Measurements from ENCODE around the gene IGF2BP2. TPM values are rescaled to one million over a fixed set of nuclear protein-coding genes. Genes with fewer than 3 reads are reported as not detected.
A peak's percentile ranks its signal among the peaks of the same experiment; 100 is the strongest.

The IGF2BP2 gene
- total and polyA plus RNA-seq, 2 experiments from 2014 or later = 88.9 to 91.8 TPM

- TF ChIP-seq CTCF (IDR thresholded peaks at IDR 0.05; ENCODE audit: poor library complexity) = peak; percentile 68
- TF ChIP-seq EZH2phosphoT487 (IDR thresholded peaks at IDR 0.05; ENCODE audit: low read depth, severe bottlenecking, unreplicated experiment) = no peak
- Histone ChIP-seq H3K36me3 (replicated peaks; ENCODE audit: insufficient read depth, low read depth) (peaks cover 7% of the 10 kb centered on the region), H3K4me2 (no peak overlapping the region), H3K4me3 (no peak overlapping the region), H3K9me3 (ENCODE audit: low read depth) (no peaks in the 10 kb centered on the region), H2AFZ (no peak overlapping the region), H3K79me2 (peaks cover 48% of the 10 kb centered on the region), H3K4me1 (ENCODE audit: insufficient read depth) (no peaks in the 10 kb centered on the region), H3K27me3 (no peaks in the 10 kb centered on the region), H4K20me1 (ENCODE audit: insufficient read depth, poor library complexity, severe bottlenecking) (peaks cover 18% of the 10 kb centered on the region), H3K9me2 (replicated peaks; ENCODE audit: insufficient read depth) (no peaks in the 10 kb centered on the region), H3K27ac (no peak overlapping the region)
- WGBS (ENCODE audit: low lambda C conversion rate, missing lambda C conversion rate) = 80% methylated on average over 1 of the region's 1 CpG
- DNase-seq (ENCODE audit: low spot score) = peak; percentile 78
Observed at GRCh38 chr3:185677146-185677829, 147.6 kb downstream of the IGF2BP2 start.

GRCh38 chr3:185667574-185667973 lies 157.3 kb downstream of the IGF2BP2 start:
- peaks cover 3% of the 10 kb centered on the region for H3K36me3 ChIP-seq (replicated peaks; ENCODE audit: insufficient read depth, low read depth)
- no peak overlapping the region for H2AFZ ChIP-seq
- no peaks in the 10 kb centered on the region for H4K20me1 ChIP-seq (ENCODE audit: insufficient read depth, poor library complexity, severe bottlenecking)

GRCh38 chr3:185663929-185664328 lies 160.9 kb downstream of the IGF2BP2 start:
- no peaks in the 10 kb centered on the region for H3K27me3 ChIP-seq
- no peaks in the 10 kb centered on the region for H3K9me3 ChIP-seq (ENCODE audit: low read depth)
- peaks cover 13% of the 10 kb centered on the region for H4K20me1 ChIP-seq (ENCODE audit: insufficient read depth, poor library complexity, severe bottlenecking)
- no peak overlapping the region for H3K4me3 ChIP-seq
- no peak overlapping the region for H3K27ac ChIP-seq
- TF ChIP-seq CTCF (IDR thresholded peaks at IDR 0.05; ENCODE audit: poor library complexity) (no peak), EZH2 (IDR thresholded peaks at IDR 0.05; ENCODE audit: borderline replicate concordance) (no peak)
- peaks cover 14% of the 10 kb centered on the region for H3K4me1 ChIP-seq (ENCODE audit: insufficient read depth)
- H3K36me3 ChIP-seq (replicated peaks; ENCODE audit: insufficient read depth, low read depth) = no peaks in the 10 kb centered on the region
- peaks cover 5% of the 10 kb centered on the region for H3K79me2 ChIP-seq
- H3K9me2 ChIP-seq (replicated peaks; ENCODE audit: insufficient read depth) = no peaks in the 10 kb centered on the region
- no peak for DNase-seq (ENCODE audit: low spot score)
- no peak overlapping the region for H2AFZ ChIP-seq
- no peak overlapping the region for H3K4me2 ChIP-seq
- 97% methylated on average over 5 of the region's 5 CpGs for WGBS (ENCODE audit: low lambda C conversion rate, missing lambda C conversion rate)

More at GRCh38 chr3:185667574-185667973, 157.3 kb downstream of the IGF2BP2 start:
- H3K9me3 ChIP-seq (ENCODE audit: low read depth) = no peaks in the 10 kb centered on the region
- H3K27ac ChIP-seq = no peak overlapping the region
- peaks cover 5% of the 10 kb centered on the region for H3K79me2 ChIP-seq
- no peak for TF ChIP-seq EZH2 (IDR thresholded peaks at IDR 0.05; ENCODE audit: borderline replicate concordance)
- no peak for TF ChIP-seq CTCF (IDR thresholded peaks at IDR 0.05; ENCODE audit: poor library complexity)
- H3K4me3 ChIP-seq = no peak overlapping the region
- H3K4me1 ChIP-seq (ENCODE audit: insufficient read depth) = no peaks in the 10 kb centered on the region
- 84% methylated on average over 4 of the region's 4 CpGs for WGBS (ENCODE audit: low lambda C conversion rate, missing lambda C conversion rate)
- no peak overlapping the region for H3K4me2 ChIP-seq
- H3K27me3 ChIP-seq = no peaks in the 10 kb centered on the region
- DNase-seq (ENCODE audit: low spot score) = no peak
- no peaks in the 10 kb centered on the region for H3K9me2 ChIP-seq (replicated peaks; ENCODE audit: insufficient read depth)

All from hepatocyte (in vitro differentiated cells).